ENCODE measurements around the gene WDR48. TPM values are rescaled to one million over a fixed set of nuclear protein-coding genes. Genes with fewer than 3 reads are reported as not detected.

WDR48 gene
- total and polyA plus RNA-seq, 9 of the 15 experiments (the other 6 are each of a cell fraction or from before 2014, with no cell fraction given), result 26.6 to 70.6 (median 48.0) TPM

DNA sequence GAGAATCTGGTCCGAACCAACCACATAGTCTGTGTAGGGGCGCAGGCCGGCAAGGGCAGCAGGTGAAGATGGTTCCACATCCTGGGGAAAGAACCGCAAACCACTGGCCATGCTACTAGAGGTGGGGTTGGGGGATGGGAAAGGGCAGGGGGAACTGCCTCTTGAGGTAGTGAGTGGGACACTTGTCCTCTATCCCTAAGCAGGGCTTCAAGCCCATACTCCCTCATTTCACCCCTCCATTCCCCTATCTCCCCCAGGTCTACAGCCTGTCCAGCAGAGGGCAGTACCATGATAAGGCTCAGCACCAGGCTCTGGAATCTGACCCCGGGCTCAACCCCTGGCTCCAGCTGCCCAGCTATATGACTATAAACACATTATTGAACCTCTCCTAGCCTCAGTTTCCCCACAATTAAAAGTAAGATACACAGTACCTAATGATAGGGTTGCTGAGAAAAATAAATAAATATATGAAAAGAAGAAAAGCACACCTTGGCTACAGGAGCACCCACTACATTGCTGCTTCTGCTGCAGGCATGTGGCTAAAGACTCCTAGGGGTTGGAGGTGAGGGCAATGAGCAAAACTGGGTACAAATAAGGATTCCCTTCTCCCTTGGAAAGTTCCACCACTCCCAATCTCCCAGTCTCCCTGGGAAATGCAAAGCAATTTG is 49.3 kb downstream of the WDR48 start (continued):
- TF ChIP-seq HDAC1 (IDR thresholded peaks at IDR 0.05) (no peak), ZNF24 (IDR thresholded peaks at IDR 0.05) (no peak), ELF1 (tag; IDR thresholded peaks at IDR 0.05) (no peak), BCOR (IDR thresholded peaks at IDR 0.05) (peak; percentile 43; the same call in 1 of the 2 replicates), ZBTB43 (CRISPR knock-in tag; IDR thresholded peaks at IDR 0.05) (no peak), RAD21 (CRISPR knock-in tag; conservative IDR thresholded peaks at IDR 0.05 in 1 of 2, IDR thresholded peaks at IDR 0.05 in 1 of 2) (peak; percentile 49 to 66), POU5F1 (IDR thresholded peaks at IDR 0.05; ENCODE audit: borderline replicate concordance, low read depth, low read length, partially characterized antibody) (no peak), CBFA2T3 (IDR thresholded peaks at IDR 0.05) (no peak), FOS (IDR thresholded peaks at IDR 0.05; ENCODE audit: extremely low read depth, insufficient read length) (no peak), ZNF511 (CRISPR knock-in tag; IDR thresholded peaks at IDR 0.05) (no peak), CTCF (IDR thresholded peaks at IDR 0.05 in 2 of 3, conservative IDR thresholded peaks at IDR 0.05 in 1 of 3; ENCODE audit: insufficient read depth in 2 of 3, low read depth in 1 of 3, low read length in 3 of 3) (peak; percentile 77 to 86 (median 78)), TARDBP (IDR thresholded peaks at IDR 0.05) (no peak), VEZF1 (CRISPR knock-in tag; IDR thresholded peaks at IDR 0.05) (no peak), ZNF184 (CRISPR knock-in tag; IDR thresholded peaks at IDR 0.05) (no peak), MLX (CRISPR knock-in tag; conservative IDR thresholded peaks at IDR 0.05) (no peak), PRPF4 (IDR thresholded peaks at IDR 0.05; ENCODE audit: insufficient read depth, low read depth, low read length, poor library complexity, severe bottlenecking) (no peak), ZNF444 (CRISPR knock-in tag; IDR thresholded peaks at IDR 0.05) (no peak)
